Effector memory CD8-positive, alpha-beta T cell (primary cell): ENCODE results near the gene ITGA3.

Source experiments
- ATAC-seq: fragments of 150-1000 bp; cut with Tn5 transposase; replicated peaks from 2 replicates; pipeline ENCODE4 v1.10.0; 2021; ENCODE audit warnings: mild to moderate bottlenecking, moderate library complexity
- DNase-seq, 3 experiments: peaks; one replicate each; pipeline ENCODE4 v3.0.0; 2021
- H3K27ac Mint-ChIP-seq, 2 donors: one replicate each; pipeline ENCODE4 v1.8.0; 2022; ENCODE audit warnings: mild to moderate bottlenecking in 2 of 2, mixed read lengths in 2 of 2, moderate library complexity in 2 of 2
- H3K27me3 Mint-ChIP-seq, 2 donors: one replicate each; pipeline ENCODE4 v1.8.0; 2022; ENCODE audit warnings: mixed read lengths in 2 of 2
- H3K36me3 Mint-ChIP-seq: one replicate; pipeline ENCODE4 v1.8.0; 2022; ENCODE audit warnings: mild to moderate bottlenecking, moderate library complexity, mixed read lengths; ENCODE audit not compliant: insufficient read depth
- H3K4me1 Mint-ChIP-seq, 2 donors: one replicate each; pipeline ENCODE4 v1.8.0; 2022; ENCODE audit warnings: low read depth in 2 of 2, mixed read lengths in 2 of 2
- H3K4me3 Mint-ChIP-seq, 2 donors: one replicate each; pipeline ENCODE4 v1.8.0; 2022; ENCODE audit warnings: mild to moderate bottlenecking in 2 of 2, mixed read lengths in 2 of 2, moderate library complexity in 2 of 2
- H3K9me3 Mint-ChIP-seq, 2 donors: one replicate each; pipeline ENCODE4 v1.8.0; 2022; ENCODE audit warnings: mixed read lengths in 2 of 2

The ITGA3 gene

GRCh38 chr17:50026837-50027171 is 29.1 kb upstream of the ITGA3 start:
- Mint-ChIP-seq H3K27ac (no peak overlapping the region), H3K27me3 (peaks cover 25 to 47% of the 10 kb centered on the region in 2 donors), H3K4me1 (peaks cover 4 to 13% of the 10 kb centered on the region in 2 donors), H3K4me3 (no peak overlapping the region), H3K36me3 (peaks cover 4% of the 10 kb centered on the region), H3K9me3 (no peaks in the 10 kb centered on the region)
- peak; percentile 77 to 83 (median 78) for DNase-seq
- peak; percentile 84 for ATAC-seq

- Mint-ChIP-seq H3K9me3 (no peaks in the 10 kb centered on the region), H3K27ac (no peak overlapping the region), H3K4me1 (peaks cover 4 to 13% of the 10 kb centered on the region in 2 donors), H3K36me3 (peaks cover 4% of the 10 kb centered on the region), H3K4me3 (peak overlapping the region; percentile 37 to 62), H3K27me3 (peaks cover 21 to 46% of the 10 kb centered on the region in 2 donors)
- DNase-seq = peak in 1 of 3 experiments; percentile 7
- ATAC-seq = peak; percentile 51
Measured at GRCh38 chr17:50027172-50027880, 28.6 kb upstream of the ITGA3 start.

GRCh38 chr17:50027881-50028735 is 27.8 kb upstream of the ITGA3 start:
- DNase-seq (no peak), ATAC-seq (no peak)
- H3K9me3 Mint-ChIP-seq = no peaks in the 10 kb centered on the region
- H3K27ac Mint-ChIP-seq = no peak overlapping the region
- H3K36me3 Mint-ChIP-seq = peaks cover 4% of the 10 kb centered on the region
- H3K4me1 Mint-ChIP-seq = peaks cover 4 to 13% of the 10 kb centered on the region in 2 donors
- H3K4me3 Mint-ChIP-seq = peak overlapping the region; percentile 28 to 62
- peaks cover 21 to 45% of the 10 kb centered on the region in 2 donors for H3K27me3 Mint-ChIP-seq

GRCh38 chr17:50028736-50029120 is 27.2 kb upstream of the ITGA3 start:
- no peak for DNase-seq
- Mint-ChIP-seq H3K27ac (no peak overlapping the region), H3K27me3 (peaks cover 21 to 51% of the 10 kb centered on the region in 2 donors), H3K9me3 (no peaks in the 10 kb centered on the region), H3K4me3 (peak overlapping the region in 1 of 2 donors; percentile 28), H3K36me3 (peaks cover 4% of the 10 kb centered on the region), H3K4me1 (peaks cover 4 to 13% of the 10 kb centered on the region in 2 donors)
- no peak for ATAC-seq

GRCh38 chr17:50029185-50029584 is 26.7 kb upstream of the ITGA3 start:
- no peak for ATAC-seq
- H3K4me3 Mint-ChIP-seq = no peak overlapping the region

GRCh38 chr17:50033316-50033715 is 22.6 kb upstream of the ITGA3 start:
- no peak overlapping the region for H3K27ac Mint-ChIP-seq
- H3K36me3 Mint-ChIP-seq = peaks cover 6% of the 10 kb centered on the region
- no peak for DNase-seq
- no peaks in the 10 kb centered on the region for H3K9me3 Mint-ChIP-seq
- H3K4me3 Mint-ChIP-seq = no peak overlapping the region
- no peak for ATAC-seq
- peaks cover 16 to 77% of the 10 kb centered on the region in 2 donors for H3K27me3 Mint-ChIP-seq
- peaks cover 0 to 2% of the 10 kb centered on the region in 2 donors for H3K4me1 Mint-ChIP-seq

More at GRCh38 chr17:50029185-50029584, 26.7 kb upstream of the ITGA3 start:
- Mint-ChIP-seq H3K36me3 (peaks cover 6% of the 10 kb centered on the region), H3K9me3 (no peaks in the 10 kb centered on the region), H3K27ac (no peak overlapping the region), H3K27me3 (peaks cover 21 to 56% of the 10 kb centered on the region in 2 donors), H3K4me1 (peaks cover 4 to 13% of the 10 kb centered on the region in 2 donors)
- DNase-seq = no peak

GRCh38 chr17:50034498-50035364 is 21.2 kb upstream of the ITGA3 start:
- Mint-ChIP-seq H3K4me3 (no peak overlapping the region), H3K36me3 (peaks cover 7% of the 10 kb centered on the region), H3K27ac (no peak overlapping the region), H3K27me3 (peaks cover 5 to 70% of the 10 kb centered on the region in 2 donors), H3K4me1 (no peaks in the 10 kb centered on the region), H3K9me3 (no peaks in the 10 kb centered on the region)
- no peak for ATAC-seq
- no peak for DNase-seq

- H3K36me3 Mint-ChIP-seq = peaks cover 7% of the 10 kb centered on the region
Measured at GRCh38 chr17:50035421-50035879, 20.5 kb upstream of the ITGA3 start.

GRCh38 chr17:50035945-50036344 is 20.0 kb upstream of the ITGA3 start:
- H3K27me3 Mint-ChIP-seq = peaks cover 5 to 61% of the 10 kb centered on the region in 2 donors
- no peak overlapping the region for H3K4me3 Mint-ChIP-seq
- H3K4me1 Mint-ChIP-seq = no peaks in the 10 kb centered on the region
- H3K36me3 Mint-ChIP-seq = peaks cover 7% of the 10 kb centered on the region
- no peak overlapping the region for H3K27ac Mint-ChIP-seq
- no peaks in the 10 kb centered on the region for H3K9me3 Mint-ChIP-seq
- no peak for DNase-seq
- no peak for ATAC-seq

More at GRCh38 chr17:50035421-50035879, 20.5 kb upstream of the ITGA3 start:
- ATAC-seq (no peak), DNase-seq (no peak)
- no peak overlapping the region for H3K27ac Mint-ChIP-seq
- no peaks in the 10 kb centered on the region for H3K9me3 Mint-ChIP-seq
- no peak overlapping the region for H3K4me3 Mint-ChIP-seq
- H3K4me1 Mint-ChIP-seq = no peaks in the 10 kb centered on the region
- H3K27me3 Mint-ChIP-seq = peaks cover 5 to 65% of the 10 kb centered on the region in 2 donors

GRCh38 chr17:50036455-50037261 is 19.3 kb upstream of the ITGA3 start:
- Mint-ChIP-seq H3K4me1 (no peaks in the 10 kb centered on the region), H3K27ac (no peak overlapping the region), H3K27me3 (peaks cover 7 to 60% of the 10 kb centered on the region in 2 donors), H3K4me3 (no peak overlapping the region), H3K9me3 (no peaks in the 10 kb centered on the region), H3K36me3 (peaks cover 7% of the 10 kb centered on the region)
- DNase-seq (no peak), ATAC-seq (no peak)

- DNase-seq (no peak), ATAC-seq (no peak)
- Mint-ChIP-seq H3K9me3 (no peaks in the 10 kb centered on the region), H3K4me3 (no peak overlapping the region), H3K36me3 (peaks cover 7% of the 10 kb centered on the region), H3K4me1 (no peaks in the 10 kb centered on the region), H3K27me3 (peaks cover 14 to 60% of the 10 kb centered on the region in 2 donors), H3K27ac (no peak overlapping the region)
Measured at GRCh38 chr17:50037321-50038107, 18.4 kb upstream of the ITGA3 start.

- Mint-ChIP-seq H3K27me3 (peaks cover 21 to 63% of the 10 kb centered on the region in 2 donors), H3K36me3 (peaks cover 4% of the 10 kb centered on the region), H3K4me3 (no peak overlapping the region), H3K4me1 (no peaks in the 10 kb centered on the region), H3K27ac (no peak overlapping the region), H3K9me3 (no peaks in the 10 kb centered on the region)
- ATAC-seq (no peak), DNase-seq (no peak)
Measured at GRCh38 chr17:50039058-50039457, 16.9 kb upstream of the ITGA3 start.
